HG03139 (cell line): ENCODE measurements around the gene DLG3.
A peak's percentile ranks its signal among the peaks of the same experiment; 100 is the strongest.

Experiments used
- ATAC-seq: cut with Tn5 transposase; IDR thresholded peaks from one replicate; pipeline ENCODE4 v1.9.1; 2021; ENCODE audit not compliant: unreplicated experiment

Gene DLG3

GRCh38 chrX:70437011-70437410 lies 7.6 kb upstream of the DLG3 start:
- ATAC-seq, result no peak

- no peak for ATAC-seq
These were observed 6.5 kb upstream of the DLG3 start for GRCh38 chrX:70437921-70438665.

- no peak for ATAC-seq
These were observed 5.6 kb upstream of the DLG3 start for GRCh38 chrX:70439016-70439415.

- no peak for ATAC-seq
These were observed 2.4 kb upstream of the DLG3 start for GRCh38 chrX:70442224-70442623.

GRCh38 chrX:70444946-70445656 lies 466 bp downstream of the DLG3 start:
- no peak for ATAC-seq

GRCh38 chrX:70445951-70446350 lies 1.3 kb downstream of the DLG3 start:
- no peak for ATAC-seq

GRCh38 chrX:70446380-70447350 lies 2.0 kb downstream of the DLG3 start:
- ATAC-seq, result no peak

- no peak for ATAC-seq
These were observed 4.9 kb downstream of the DLG3 start for GRCh38 chrX:70449457-70449966.

GRCh38 chrX:70452143-70452733 lies 7.6 kb downstream of the DLG3 start:
- no peak for ATAC-seq

- ATAC-seq, result no peak
These were observed 8.5 kb downstream of the DLG3 start for GRCh38 chrX:70453024-70453618.

GRCh38 chrX:70454441-70455365 lies 10.1 kb downstream of the DLG3 start:
- ATAC-seq, result peak; percentile 66

- ATAC-seq, result no peak
These were observed 10.9 kb downstream of the DLG3 start for GRCh38 chrX:70455366-70456202.

- ATAC-seq, result no peak
These were observed 11.6 kb downstream of the DLG3 start for GRCh38 chrX:70456256-70456655.

- ATAC-seq, result no peak
These were observed 16.4 kb downstream of the DLG3 start for GRCh38 chrX:70461026-70461425.

- ATAC-seq, result no peak
These were observed 19.4 kb downstream of the DLG3 start for GRCh38 chrX:70464051-70464450.

- no peak for ATAC-seq
These were observed 22.3 kb downstream of the DLG3 start for GRCh38 chrX:70466968-70467367.

- no peak for ATAC-seq
These were observed 24.1 kb downstream of the DLG3 start for GRCh38 chrX:70468709-70469108.

GRCh38 chrX:70470850-70471289 lies 26.2 kb downstream of the DLG3 start:
- no peak for ATAC-seq
